ENCODE data around the gene LPCAT1.

Gene LPCAT1

GRCh38 chr5:1486271-1486670 is 37.5 kb downstream of the LPCAT1 start:
- no peak for TF ChIP-seq ZFX (IDR thresholded peaks at IDR 0.05; ENCODE audit: borderline replicate concordance)
- TF ChIP-seq CTCF (IDR thresholded peaks at IDR 0.05): no peak

GRCh38 chr5:1485579-1486118 is 38.1 kb downstream of the LPCAT1 start:
- no peak overlapping the region for H3K27ac ChIP-seq

More at GRCh38 chr5:1486271-1486670, 37.5 kb downstream of the LPCAT1 start:
- no peak overlapping the region for H3K27ac ChIP-seq

GRCh38 chr5:1484730-1485578 is 38.8 kb downstream of the LPCAT1 start:
- H3K27ac ChIP-seq: no peak overlapping the region
- no peak for TF ChIP-seq ZFX (IDR thresholded peaks at IDR 0.05; ENCODE audit: borderline replicate concordance)
- no peak for TF ChIP-seq CTCF (IDR thresholded peaks at IDR 0.05)

More at GRCh38 chr5:1485579-1486118, 38.1 kb downstream of the LPCAT1 start:
- TF ChIP-seq CTCF (IDR thresholded peaks at IDR 0.05): no peak
- TF ChIP-seq ZFX (IDR thresholded peaks at IDR 0.05; ENCODE audit: borderline replicate concordance): no peak

- no peak overlapping the region for H3K27ac ChIP-seq
- TF ChIP-seq CTCF (IDR thresholded peaks at IDR 0.05) (no peak), ZFX (IDR thresholded peaks at IDR 0.05; ENCODE audit: borderline replicate concordance) (no peak)
Measured at GRCh38 chr5:1483856-1484729, 39.7 kb downstream of the LPCAT1 start.

- TF ChIP-seq CTCF (IDR thresholded peaks at IDR 0.05) (no peak), ZFX (IDR thresholded peaks at IDR 0.05; ENCODE audit: borderline replicate concordance) (no peak)
- H3K27ac ChIP-seq: no peak overlapping the region
Measured at GRCh38 chr5:1483064-1483463, 40.7 kb downstream of the LPCAT1 start.

- H3K27ac ChIP-seq: no peak overlapping the region
- TF ChIP-seq ZFX (IDR thresholded peaks at IDR 0.05; ENCODE audit: borderline replicate concordance) (no peak), CTCF (IDR thresholded peaks at IDR 0.05) (no peak)
Measured at GRCh38 chr5:1481959-1482331, 41.8 kb downstream of the LPCAT1 start.

All from 22Rv1 (cell line).